Skeletal muscle satellite cell (primary cell): ENCODE measurements around the gene AK1.

Experiments
- H3K27me3 ChIP-seq: 2 replicates; pipeline ENCODE4 v1.7.0; 2013; ENCODE audit warnings: low read length; ENCODE audit not compliant: control insufficient read depth, insufficient read depth
- H3K36me3 ChIP-seq: 2 replicates; pipeline ENCODE4 v1.7.0; 2013; ENCODE audit warnings: mild to moderate bottlenecking, control low read depth, low read length; ENCODE audit not compliant: insufficient read depth
- H3K4me1 ChIP-seq: 2 replicates; pipeline ENCODE4 v1.7.0; 2013; ENCODE audit warnings: low read length; ENCODE audit not compliant: control insufficient read depth, insufficient read depth
- H3K4me2 ChIP-seq: 2 replicates; pipeline ENCODE4 v1.7.0; 2013; ENCODE audit warnings: mild to moderate bottlenecking, low read length
- H3K4me3 ChIP-seq: 2 replicates; pipeline ENCODE4 v1.7.0; 2013; ENCODE audit warnings: low read length
- H3K9ac ChIP-seq: 2 replicates; pipeline ENCODE4 v1.7.0; 2013; ENCODE audit warnings: mild to moderate bottlenecking, low read depth, low read length, moderate library complexity
- H3K9me3 ChIP-seq: replicated peaks from 2 replicates; pipeline ENCODE4 v1.7.0; 2013; ENCODE audit warnings: mild to moderate bottlenecking, control low read depth, low read length

Gene AK1

GRCh38 chr9:127835991-127836516 is 41.4 kb downstream of the AK1 start:
- Histone ChIP-seq H3K9me3 (no peaks in the 10 kb centered on the region), H3K4me2 (peak overlapping the region; percentile 70), H3K36me3 (peaks cover 17% of the 10 kb centered on the region), H3K4me1 (peaks cover 78% of the 10 kb centered on the region), H3K4me3 (peak overlapping the region; percentile 38), H3K9ac (peak overlapping the region; percentile 80), H3K27me3 (no peaks in the 10 kb centered on the region)

- Histone ChIP-seq H3K9ac (peak overlapping the region; percentile 23), H3K4me2 (no peak overlapping the region), H3K27me3 (no peaks in the 10 kb centered on the region), H3K36me3 (peaks cover 23% of the 10 kb centered on the region), H3K9me3 (no peaks in the 10 kb centered on the region), H3K4me3 (no peak overlapping the region), H3K4me1 (peaks cover 66% of the 10 kb centered on the region)
Measured at GRCh38 chr9:127833555-127833954, 43.9 kb downstream of the AK1 start.

DNA sequence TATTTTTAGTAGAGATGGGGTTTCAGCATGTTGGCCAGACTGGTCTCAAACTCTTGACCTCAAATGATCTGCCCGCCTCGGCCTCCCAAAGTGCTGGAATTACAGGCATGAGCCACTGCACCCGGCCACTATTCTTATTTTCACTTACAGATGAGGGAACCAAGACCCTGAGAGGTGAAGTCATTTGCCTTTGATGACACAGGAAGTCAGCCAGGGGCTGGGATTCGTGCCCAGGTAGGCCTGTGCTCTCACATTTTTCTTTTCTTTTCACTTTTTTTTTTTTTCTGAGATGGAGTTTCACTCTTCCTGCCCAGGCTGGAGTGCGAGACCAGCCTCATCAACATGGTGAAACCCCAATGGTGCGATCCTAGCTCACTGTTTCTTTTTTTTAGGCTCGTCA is 45.2 kb downstream of the AK1 start:
- Histone ChIP-seq H3K4me2 (no peak overlapping the region), H3K4me3 (no peak overlapping the region), H3K9me3 (no peaks in the 10 kb centered on the region), H3K36me3 (peaks cover 32% of the 10 kb centered on the region), H3K4me1 (peaks cover 62% of the 10 kb centered on the region), H3K9ac (peak overlapping the region; percentile 11), H3K27me3 (no peaks in the 10 kb centered on the region)

GRCh38 chr9:127829205-127829906 is 48.1 kb downstream of the AK1 start:
- no peak overlapping the region for H3K4me3 ChIP-seq
- peaks cover 52% of the 10 kb centered on the region for H3K36me3 ChIP-seq
- peaks cover 39% of the 10 kb centered on the region for H3K4me1 ChIP-seq
- H3K27me3 ChIP-seq = no peaks in the 10 kb centered on the region
- H3K9me3 ChIP-seq = no peaks in the 10 kb centered on the region
- H3K9ac ChIP-seq = no peak overlapping the region
- no peak overlapping the region for H3K4me2 ChIP-seq

GRCh38 chr9:127828262-127829031 is 49.0 kb downstream of the AK1 start:
- Histone ChIP-seq H3K36me3 (peaks cover 58% of the 10 kb centered on the region), H3K4me3 (peak overlapping the region; percentile 51), H3K9me3 (no peaks in the 10 kb centered on the region)

DNA sequence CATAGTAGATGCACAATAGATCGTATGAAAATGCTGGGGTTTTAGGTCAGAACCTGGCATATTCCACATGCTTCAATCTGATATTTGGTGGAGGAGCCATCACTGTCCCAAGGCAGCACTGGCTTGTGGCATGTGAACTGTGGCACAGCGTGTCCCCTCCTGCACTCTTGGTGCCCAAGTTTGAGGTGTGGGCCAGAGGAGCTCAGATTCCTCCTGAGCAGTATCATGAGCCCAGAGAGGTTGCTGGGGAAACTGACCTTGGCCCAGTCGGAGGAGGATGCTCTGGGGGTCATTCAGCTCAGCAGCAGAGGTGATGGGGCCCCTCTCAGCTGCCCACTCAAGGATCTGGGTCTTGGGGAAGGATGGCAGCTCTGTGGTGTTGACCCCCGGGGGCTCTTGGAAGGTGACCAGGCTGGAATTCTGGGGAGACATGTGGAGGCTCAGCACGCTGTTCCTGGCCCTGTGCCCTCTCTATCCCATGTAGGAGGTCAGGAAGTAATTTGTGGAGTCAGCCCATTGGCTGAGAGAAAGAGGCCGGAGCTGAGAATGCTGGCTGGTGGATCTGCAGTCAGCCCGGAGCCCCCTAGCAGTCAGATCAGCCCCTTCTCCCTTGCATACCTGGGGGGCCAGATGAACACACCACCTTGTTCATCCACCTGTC is 51.1 kb downstream of the AK1 start:
- H3K4me1 ChIP-seq = peaks cover 20% of the 10 kb centered on the region

More at GRCh38 chr9:127828262-127829031, 49.0 kb downstream of the AK1 start:
- Histone ChIP-seq H3K9ac (peak overlapping the region; percentile 74), H3K4me2 (peak overlapping the region; percentile 77), H3K27me3 (no peaks in the 10 kb centered on the region), H3K4me1 (peaks cover 35% of the 10 kb centered on the region)

GRCh38 chr9:127825319-127826051 is 52.0 kb downstream of the AK1 start:
- Histone ChIP-seq H3K4me3 (no peak overlapping the region), H3K9ac (no peak overlapping the region), H3K36me3 (peaks cover 71% of the 10 kb centered on the region), H3K4me2 (no peak overlapping the region), H3K27me3 (no peaks in the 10 kb centered on the region), H3K4me1 (peaks cover 20% of the 10 kb centered on the region), H3K9me3 (no peaks in the 10 kb centered on the region)

More for the DNA sequence above, 51.1 kb downstream of the AK1 start:
- no peak overlapping the region for H3K4me2 ChIP-seq
- H3K36me3 ChIP-seq = peaks cover 67% of the 10 kb centered on the region
- H3K9me3 ChIP-seq = no peaks in the 10 kb centered on the region
- no peak overlapping the region for H3K9ac ChIP-seq
- H3K27me3 ChIP-seq = no peaks in the 10 kb centered on the region
- H3K4me3 ChIP-seq = no peak overlapping the region

DNA sequence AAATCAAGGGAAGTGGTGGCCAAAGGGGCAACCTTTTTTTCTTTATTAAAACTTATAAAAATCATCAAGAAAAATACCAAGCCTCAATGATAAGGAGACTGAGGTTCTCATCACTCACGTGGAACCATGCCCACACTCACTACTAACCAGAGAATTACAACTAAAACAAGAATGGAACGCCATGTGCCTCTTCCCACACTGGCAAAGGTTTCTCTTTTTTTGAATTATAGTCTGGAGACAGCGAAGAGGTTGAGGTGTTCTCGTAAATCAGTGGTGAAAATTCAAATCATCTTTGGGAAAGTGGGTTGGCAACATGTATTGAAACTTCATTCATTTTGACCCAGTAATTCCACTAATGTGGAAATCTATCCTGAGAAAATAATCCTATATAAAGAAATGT is 55.4 kb downstream of the AK1 start:
- H3K4me2 ChIP-seq = no peak overlapping the region
- H3K4me3 ChIP-seq = no peak overlapping the region
- no peak overlapping the region for H3K9ac ChIP-seq
- H3K36me3 ChIP-seq = peaks cover 72% of the 10 kb centered on the region
- H3K4me1 ChIP-seq = no peaks in the 10 kb centered on the region
- no peaks in the 10 kb centered on the region for H3K27me3 ChIP-seq
- H3K9me3 ChIP-seq = no peaks in the 10 kb centered on the region

DNA sequence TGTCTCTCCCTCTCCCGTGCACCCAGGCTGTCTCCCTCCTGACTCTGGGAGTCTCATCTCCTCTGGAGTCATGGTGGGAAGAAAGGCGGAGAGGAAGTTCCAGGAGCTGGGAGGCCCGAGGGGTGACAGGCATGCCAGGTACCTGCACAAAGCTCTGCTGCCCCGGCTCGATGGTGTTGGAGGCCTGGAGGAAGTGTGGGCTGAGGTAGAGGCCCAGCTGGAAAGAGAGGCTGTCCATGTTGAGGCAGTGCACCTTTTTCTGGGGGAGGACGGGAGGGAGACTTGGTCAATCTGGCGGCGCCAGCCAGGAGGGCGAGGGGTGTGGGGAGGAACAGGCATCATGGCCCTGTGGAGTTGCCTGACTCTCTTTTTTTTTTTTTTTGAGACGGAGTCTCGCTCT is 58.9 kb downstream of the AK1 start:
- Histone ChIP-seq H3K4me2 (no peak overlapping the region), H3K4me1 (no peaks in the 10 kb centered on the region), H3K27me3 (no peaks in the 10 kb centered on the region), H3K9me3 (no peaks in the 10 kb centered on the region), H3K4me3 (no peak overlapping the region), H3K9ac (no peak overlapping the region), H3K36me3 (peaks cover 75% of the 10 kb centered on the region)

GRCh38 chr9:127817881-127818434 is 59.5 kb downstream of the AK1 start:
- Histone ChIP-seq H3K4me3 (no peak overlapping the region), H3K36me3 (peaks cover 82% of the 10 kb centered on the region), H3K27me3 (no peaks in the 10 kb centered on the region), H3K9ac (no peak overlapping the region), H3K4me2 (no peak overlapping the region), H3K4me1 (no peaks in the 10 kb centered on the region), H3K9me3 (no peaks in the 10 kb centered on the region)
